Measurements from ENCODE around the gene NEK6.

Gene NEK6

GRCh38 chr9:124327491-124327890 lies 69.7 kb downstream of the NEK6 start:
- DNase-seq: no peak

GRCh38 chr9:124328285-124328684 lies 70.5 kb downstream of the NEK6 start:
- DNase-seq: no peak

- no peak for DNase-seq
These were observed 71.5 kb downstream of the NEK6 start for GRCh38 chr9:124329206-124329792.

- DNase-seq: no peak
These were observed 72.4 kb downstream of the NEK6 start for GRCh38 chr9:124330011-124330697.

- no peak for DNase-seq
These were observed 73.8 kb downstream of the NEK6 start for GRCh38 chr9:124331580-124331979.

GRCh38 chr9:124332361-124333202 lies 74.8 kb downstream of the NEK6 start:
- DNase-seq: no peak

GRCh38 chr9:124333203-124333579 lies 75.4 kb downstream of the NEK6 start:
- no peak for DNase-seq

GRCh38 chr9:124334568-124335319 lies 77.0 kb downstream of the NEK6 start:
- no peak for DNase-seq

GRCh38 chr9:124335320-124335707 lies 77.6 kb downstream of the NEK6 start:
- DNase-seq: no peak

- DNase-seq: no peak
These were observed 79.8 kb downstream of the NEK6 start for GRCh38 chr9:124337562-124337961.

- DNase-seq: no peak
These were observed 81.9 kb downstream of the NEK6 start for GRCh38 chr9:124339603-124340146.

- DNase-seq: no peak
These were observed 82.7 kb downstream of the NEK6 start for GRCh38 chr9:124340219-124341069.

- no peak for DNase-seq
These were observed 83.9 kb downstream of the NEK6 start for GRCh38 chr9:124341455-124342170.

GRCh38 chr9:124342402-124342775 lies 84.6 kb downstream of the NEK6 start:
- DNase-seq: no peak

- DNase-seq: no peak
These were observed 85.2 kb downstream of the NEK6 start for GRCh38 chr9:124342776-124343485.

GRCh38 chr9:124343533-124344290 lies 86.0 kb downstream of the NEK6 start:
- no peak for DNase-seq

GRCh38 chr9:124344291-124345050 lies 86.7 kb downstream of the NEK6 start:
- no peak for DNase-seq

- DNase-seq: no peak
These were observed 87.3 kb downstream of the NEK6 start for GRCh38 chr9:124345063-124345462.

- DNase-seq: no peak
These were observed 88.1 kb downstream of the NEK6 start for GRCh38 chr9:124345751-124346281.

Data from activated T-cell treated with anti-CD3 and anti-CD28 coated beads for 4 hours (primary cell).